Activated CD4-positive, alpha-beta T cell treated with anti-CD3 and anti-CD28 coated beads, Interleukin-2, Interleukin-6, amounts not matched to agents 100 ng/mL and 50 ng/mL, durations not matched to agents 16 hours and 8 hours (primary cell): Measurements from ENCODE around the gene NIN.
"Not testable (repeated sequence)": the region's sequence is repeated elsewhere in the genome, so short reads cannot be mapped to it uniquely, and the experiment has no call there.

Experiments
- DNase-seq: peaks from one replicate; pipeline ENCODE4 v3.0.0-alpha.2; 2020

NIN gene

DNA sequence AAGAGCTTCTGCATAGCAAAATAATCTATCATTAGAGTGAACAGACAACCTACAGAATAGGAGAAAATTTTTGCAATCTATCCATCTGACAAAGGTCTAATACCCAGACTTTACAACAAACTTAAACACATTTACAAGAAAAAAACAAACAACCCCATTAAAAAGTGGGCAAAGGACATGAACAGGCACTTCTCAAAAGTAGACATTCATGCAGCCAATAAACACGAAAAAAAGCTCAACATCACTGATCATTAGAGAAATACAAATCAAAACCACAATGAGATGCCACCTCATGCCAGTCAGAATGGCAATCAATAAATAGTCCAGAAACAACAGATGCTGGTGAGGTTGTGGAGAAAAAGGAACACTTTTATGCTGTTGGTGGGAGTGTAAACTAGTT, 15.9 kb downstream of the NIN start:
- DNase-seq: not testable (repeated sequence)

DNA sequence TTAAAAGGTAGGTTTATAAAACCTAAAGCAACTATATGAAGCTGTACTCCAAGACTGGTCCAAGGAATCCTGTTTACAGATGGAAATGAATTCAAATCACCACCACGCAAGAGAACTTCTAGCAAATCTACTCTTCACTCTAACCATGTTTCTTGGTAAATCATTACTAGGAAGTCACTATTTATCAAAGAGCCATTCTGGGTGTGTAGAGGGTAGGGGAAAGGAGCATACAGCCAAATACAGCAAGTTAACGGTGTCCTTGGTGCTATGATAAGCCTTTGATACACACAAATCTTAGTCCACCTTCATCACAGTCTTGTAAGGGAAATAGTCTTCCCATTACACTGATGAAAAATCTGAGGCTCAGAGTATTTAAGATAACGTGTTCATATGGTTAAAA, 16.8 kb downstream of the NIN start:
- no peak for DNase-seq

DNA sequence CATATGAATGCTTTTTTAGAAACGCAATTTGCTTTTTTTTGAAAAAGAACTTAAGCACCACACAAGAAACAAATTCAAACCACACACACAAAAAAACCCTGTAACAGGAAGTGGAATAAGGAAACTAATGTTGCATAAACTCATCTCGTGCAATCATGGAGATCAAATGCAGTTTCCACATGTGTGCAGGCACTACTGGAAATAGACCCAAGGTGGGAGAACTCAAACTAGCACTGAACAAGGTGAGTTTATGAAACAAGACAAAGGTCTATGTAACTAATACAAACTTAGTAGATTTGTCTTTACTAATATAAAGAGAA, 17.5 kb downstream of the NIN start:
- DNase-seq: peak; percentile 45

DNA sequence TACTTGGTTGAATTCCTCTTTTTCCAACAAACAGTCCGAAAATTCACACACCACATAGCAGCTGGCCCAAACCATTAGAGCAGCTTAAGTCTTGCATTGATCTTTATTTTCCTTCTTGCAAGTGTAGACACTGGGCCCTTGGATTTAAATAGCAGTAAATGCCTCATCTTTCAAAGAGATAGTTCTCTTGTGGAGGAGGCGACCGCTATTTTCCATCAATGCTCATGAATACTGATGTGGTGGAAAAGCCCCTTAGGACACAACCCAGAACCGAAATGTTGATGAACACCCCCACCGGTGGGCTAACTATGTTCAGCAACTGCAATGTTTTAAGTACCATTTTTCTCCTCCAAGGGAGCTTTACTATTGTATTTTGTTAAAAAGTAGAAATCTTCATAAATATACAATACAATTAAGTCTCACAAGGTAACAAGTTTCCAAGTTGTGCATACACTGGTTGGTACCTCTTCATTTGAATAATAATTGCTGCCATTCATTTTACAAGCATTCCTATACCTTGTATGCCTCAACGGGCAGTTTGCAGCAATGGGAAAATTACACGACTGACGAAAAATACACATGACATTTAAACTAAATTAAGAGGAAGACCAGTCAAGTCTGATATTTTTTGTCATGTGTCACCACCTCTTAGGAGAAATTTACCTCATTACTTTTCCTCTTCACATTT, 18.0 kb downstream of the NIN start:
- DNase-seq: no peak

DNA sequence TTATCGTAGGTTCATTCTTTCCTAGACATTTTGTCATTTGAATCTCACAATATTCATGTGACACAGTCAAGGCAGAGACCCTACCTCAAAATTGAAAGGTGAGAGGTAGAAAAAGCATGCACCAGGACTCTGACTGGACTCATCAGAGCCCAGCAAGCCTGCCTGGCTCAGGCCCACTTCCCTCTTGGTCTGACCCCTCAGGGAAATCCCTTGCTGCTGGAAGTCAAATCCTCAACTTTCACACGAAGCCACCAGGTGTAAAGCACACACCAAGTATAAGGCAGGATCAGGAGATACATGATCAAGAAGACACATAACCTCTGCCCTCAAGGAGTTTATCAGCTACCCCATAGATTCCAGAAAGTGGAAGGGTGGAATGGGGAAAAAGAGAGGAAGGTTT, 18.8 kb downstream of the NIN start:
- no peak for DNase-seq

DNA sequence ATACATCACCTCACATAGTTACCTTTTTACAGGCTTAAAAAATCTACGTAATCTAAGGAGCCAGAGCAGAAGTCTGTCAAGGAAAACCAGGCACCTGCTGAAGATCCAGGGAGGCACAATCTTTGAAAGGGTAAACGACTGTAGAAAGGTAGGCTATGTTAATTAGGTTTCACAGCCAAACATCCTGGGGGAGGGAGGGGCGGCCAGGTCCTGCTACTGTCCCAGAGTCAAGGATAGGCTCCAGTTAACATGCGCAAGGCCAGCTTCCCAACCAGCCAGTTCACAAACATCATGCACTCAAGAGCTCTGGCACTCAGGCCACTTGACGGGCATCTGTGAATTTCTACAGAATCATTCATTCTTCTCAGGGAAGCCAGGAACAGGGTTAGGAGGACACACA, 22.9 kb downstream of the NIN start:
- DNase-seq: no peak

DNA sequence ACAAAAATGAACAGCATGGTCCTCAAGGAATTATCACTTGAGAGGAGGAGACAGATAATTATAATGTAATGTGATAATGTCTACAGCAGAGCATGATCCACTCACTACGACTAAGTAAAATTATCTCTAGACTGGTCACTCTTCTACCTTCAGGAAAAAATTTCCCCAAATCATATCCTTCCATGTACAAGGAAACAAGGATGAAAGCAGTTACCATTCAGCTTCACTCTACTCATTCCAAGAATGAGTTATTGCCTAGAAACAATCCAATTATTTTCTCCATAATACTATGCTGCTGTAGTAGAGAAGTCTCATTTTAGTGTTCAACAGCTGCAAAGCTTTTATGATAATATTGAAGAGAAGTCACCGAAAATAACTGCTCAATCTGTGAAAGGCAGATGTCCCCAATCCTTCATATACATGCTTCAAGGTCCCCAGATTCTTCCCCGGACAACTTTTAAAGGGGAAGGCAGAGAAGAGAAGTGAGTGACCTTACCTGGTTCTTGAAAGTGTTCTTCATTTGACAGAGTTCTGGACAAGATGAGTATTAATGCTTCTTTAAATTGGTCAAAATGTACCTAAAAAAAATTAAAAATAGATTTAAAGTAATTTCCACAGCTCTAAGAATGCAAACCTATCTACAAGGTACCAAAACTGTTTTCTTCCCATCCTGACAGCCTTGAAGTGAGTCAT, 24.6 kb downstream of the NIN start:
- DNase-seq: no peak

DNA sequence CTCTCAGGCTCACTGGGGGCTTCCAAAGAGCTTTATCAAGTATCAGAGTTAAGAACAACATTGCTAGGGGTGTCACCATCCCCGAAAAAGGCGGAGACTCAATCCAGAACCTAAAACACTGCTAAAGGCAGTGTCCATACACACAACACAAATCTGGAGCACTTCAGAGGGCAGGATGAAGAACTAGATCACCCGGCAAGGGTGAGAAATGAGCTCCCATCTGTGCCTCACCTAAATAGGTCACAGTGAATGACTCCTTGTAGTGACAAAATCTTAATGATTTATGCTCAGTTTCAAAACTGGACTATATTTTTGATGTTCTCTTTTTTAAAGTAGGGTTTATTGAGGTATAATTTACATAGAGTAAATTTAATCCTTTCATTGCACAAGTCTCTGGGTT, 25.6 kb downstream of the NIN start:
- no peak for DNase-seq

DNA sequence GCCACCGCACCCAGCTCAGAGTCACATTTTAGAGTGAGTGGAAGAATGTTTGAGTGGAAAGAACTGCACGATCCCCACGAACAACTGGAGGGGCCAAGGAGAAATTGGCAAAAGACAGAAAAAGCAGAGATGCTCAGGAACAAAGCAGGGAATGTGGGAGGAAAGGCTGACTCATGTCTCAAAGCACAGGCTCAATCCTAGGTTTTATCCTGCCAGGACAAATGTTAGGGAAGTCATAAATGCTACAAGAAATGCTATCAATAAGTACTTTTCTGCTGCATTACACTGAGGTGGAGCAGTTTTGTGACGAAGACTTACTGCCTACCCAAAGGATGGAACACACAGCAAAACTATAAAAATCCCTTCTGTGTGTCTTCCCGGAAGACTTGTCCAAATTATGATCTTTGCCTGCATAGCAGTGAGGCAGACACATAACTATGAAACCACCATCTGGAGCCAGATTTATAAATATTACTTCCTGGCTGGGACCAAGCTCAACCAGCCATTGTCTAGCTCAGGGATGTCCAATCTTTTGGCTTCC, 26.7 kb downstream of the NIN start:
- DNase-seq: no peak

DNA sequence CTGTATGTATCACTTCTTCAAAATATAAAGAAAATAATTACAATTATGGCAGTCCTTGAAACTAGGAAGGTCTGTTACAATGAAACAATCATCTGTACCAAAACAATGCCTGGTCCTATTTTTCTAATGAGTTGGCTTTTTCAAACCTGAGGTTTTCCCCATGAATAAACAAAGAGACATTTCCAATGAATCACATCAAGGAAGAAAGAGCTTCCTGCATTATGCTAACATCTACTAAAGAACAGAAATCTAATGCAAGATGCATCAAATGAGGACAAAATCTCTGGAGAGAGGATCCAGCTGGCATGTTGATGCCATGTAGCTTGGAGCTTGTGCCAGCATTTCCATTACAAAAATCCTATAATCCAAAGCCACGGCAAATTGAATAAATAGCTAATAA, 29.3 kb downstream of the NIN start:
- DNase-seq: no peak

DNA sequence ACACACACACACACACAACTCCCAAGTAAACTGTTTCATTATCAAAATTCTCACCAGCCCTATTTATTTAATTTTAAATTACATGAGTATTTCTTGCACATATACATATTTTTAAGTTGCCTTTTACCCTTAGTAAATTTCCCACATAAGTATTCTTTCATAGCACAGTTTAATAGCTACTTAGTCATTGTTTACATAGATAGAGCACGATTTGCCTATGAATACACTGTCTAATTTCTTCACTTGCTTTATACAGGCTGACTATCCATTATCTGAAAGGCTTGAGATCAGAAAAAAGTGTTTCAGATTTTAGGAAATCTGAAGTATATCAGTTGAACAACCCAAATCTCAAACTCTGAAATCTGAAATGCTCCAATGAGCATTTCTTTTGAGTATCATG, 30.9 kb downstream of the NIN start:
- no peak for DNase-seq

DNA sequence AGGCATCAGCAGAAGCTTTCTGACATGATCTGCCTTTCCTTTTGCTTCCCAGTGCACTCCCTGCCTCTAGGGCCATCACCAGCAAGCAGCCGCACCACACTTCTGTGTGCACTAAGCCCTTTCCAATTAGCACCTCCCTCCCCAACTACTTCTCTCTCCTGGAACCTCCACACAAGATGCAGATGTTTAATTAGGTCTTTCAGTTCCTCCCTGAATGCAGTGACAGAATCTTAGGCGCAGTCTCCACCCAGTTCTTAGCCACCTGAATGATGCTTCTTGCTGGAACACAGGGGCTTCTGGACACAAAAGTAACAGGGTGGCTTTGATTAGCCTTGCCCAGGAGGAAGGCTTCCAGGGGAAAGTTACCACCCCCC, 32.9 kb downstream of the NIN start:
- no peak for DNase-seq

DNA sequence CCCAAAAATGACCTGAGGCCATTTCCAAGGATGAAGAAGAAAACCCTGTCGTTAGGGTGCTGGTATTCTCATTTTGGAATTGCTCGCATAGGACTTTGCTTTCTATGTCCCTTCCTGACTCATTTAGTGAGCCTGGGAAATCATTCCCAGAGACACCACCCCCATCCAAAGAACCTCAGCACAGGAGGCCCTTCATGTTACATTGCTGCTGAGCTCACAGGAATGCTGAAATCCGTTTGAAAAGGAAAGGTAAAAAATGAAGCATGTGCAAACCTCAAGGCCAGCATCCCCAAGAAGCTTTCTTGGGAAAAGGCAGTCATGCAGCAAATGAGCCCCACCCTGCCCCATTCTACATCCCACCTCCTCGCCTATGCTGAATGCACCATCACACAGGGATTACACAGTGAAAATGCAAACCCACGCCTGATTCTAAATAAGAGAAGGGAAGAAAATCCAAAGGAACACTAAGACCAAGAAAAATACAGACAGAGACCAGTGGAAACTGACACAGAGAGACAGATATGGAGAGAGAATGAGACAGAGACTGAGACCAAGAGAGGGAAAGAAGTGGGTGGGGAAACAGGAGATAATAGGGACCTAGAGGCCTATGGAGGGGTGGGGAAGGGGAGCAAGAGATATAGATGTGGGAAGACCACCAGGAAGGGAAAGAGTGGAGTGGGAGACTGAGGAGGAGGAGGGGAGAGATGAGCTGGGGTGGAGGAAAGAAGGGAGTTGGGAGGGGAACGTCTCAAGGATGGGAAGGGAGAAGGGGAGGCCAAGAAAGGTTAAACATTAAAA, 33.5 kb downstream of the NIN start:
- DNase-seq: no peak

DNA sequence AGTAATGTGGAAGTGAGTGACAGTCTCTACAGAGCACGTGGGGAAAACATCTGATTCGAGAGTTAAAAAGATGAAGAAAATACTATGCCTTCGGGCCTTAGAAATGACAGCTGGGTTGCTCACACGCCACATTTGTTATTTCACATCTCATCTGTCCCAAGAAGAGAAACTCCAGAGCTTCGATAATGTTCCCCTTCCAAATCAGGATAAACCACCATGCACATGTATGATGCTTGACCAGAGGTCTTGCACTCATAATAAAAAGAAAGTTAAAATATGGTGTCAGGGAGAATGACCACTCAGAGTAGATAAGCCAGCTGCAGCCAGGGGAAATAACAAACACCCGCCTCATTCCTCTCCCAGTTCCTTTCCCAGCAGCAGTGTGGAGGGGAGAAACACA, 34.6 kb downstream of the NIN start:
- DNase-seq: no peak

DNA sequence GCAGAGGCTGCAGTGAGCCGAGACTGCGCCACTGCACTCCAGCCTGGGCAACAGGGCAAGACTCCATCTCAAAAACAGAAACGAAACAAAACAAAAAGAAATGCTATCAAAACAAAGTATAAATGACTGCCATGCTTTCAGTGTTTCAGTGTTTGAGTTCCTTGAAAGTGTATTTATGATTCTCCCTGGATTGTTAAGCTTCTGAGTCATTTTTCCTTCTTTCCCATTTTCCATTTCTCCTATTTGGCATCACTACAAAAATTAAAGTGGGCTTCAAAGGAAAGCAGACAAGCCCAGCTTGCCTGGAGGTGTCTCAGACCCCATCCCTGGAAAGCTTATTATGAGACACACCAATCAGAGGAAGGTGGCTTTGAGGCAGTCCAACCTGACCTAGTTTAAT, 35.1 kb downstream of the NIN start:
- no peak for DNase-seq

DNA sequence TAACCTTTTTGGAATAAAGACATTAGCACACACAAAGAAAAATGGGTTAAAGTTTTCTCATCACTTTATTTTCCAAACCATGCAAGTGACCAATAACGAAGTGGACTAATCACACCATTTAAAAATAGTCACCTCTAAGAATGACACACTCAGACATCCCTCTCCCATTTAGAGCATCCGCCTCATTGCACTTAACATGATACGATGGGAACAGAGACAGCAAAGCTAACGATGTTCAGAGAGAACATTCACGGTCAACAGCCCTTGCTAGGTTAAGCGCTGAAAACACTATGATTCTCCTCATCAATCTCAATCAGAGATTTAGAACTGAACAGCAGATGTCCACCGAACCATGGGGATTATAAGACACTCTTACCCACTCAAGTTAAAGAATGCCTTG, 35.8 kb downstream of the NIN start:
- DNase-seq: no peak

DNA sequence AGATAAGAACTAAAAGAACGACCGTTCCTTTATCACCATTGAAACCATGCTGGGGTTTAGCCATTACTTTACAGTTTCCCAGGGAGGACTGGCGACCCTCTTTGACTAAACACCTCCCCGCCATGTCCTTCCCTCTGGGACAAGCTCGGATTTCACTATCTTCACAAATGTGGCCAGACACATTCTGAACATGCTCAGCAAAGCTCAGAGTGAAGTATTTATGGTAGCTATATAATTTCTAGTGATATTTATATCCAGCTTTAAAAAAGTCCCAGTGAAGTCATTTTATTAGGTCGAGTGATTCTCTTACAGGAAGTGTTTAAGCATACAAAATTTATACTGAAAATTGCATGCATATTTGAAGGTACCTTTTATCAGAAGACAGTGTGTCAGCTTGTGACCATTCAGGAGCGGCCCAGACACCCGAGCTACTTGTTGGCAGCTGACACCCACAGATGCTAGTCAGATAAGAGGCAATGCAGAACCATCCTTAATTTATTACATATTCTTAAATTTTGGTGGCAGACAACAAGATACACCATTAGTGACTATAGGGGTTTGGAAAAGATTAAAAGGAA, 36.8 kb downstream of the NIN start:
- no peak for DNase-seq

DNA sequence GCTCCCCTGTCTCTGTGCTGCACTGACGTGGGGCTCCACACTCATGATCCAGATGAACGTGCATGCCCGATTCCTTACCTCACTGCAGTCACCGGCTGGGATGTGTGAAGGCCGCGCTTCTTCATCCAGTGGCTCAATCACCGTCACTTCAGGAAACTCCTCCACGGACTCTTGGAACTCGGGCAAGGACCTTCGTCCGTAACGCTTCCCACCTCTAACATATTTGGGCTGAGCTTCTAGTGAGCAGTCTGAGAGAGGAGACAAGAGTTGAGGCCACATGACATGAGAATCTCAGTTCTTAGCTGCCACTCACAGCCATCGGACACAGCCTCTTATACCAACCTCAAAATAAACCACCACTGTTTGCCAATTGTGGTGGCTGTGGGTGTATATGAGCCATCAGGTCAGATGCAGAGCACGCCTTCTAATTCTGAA, 38.3 kb downstream of the NIN start:
- DNase-seq: no peak

DNA sequence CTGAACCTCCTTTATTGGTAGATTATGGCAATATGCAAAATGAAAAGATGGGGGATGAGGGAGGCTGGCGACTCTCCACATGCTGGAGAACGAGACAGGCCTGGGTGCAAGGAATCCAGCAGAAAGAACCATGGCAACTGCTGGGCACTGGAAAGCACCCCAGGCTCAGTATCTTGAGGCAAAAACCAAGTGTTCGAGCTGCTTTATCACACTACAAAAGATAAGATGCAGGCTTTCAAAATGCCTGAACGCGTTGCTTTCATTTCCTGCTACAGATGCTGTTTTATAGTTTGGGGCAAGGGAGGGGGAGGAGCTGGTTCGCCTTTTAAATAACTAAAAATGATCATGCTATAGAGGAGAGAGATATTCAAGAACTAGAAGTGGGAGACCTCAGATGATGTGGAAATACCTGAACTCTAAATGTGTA, 38.9 kb downstream of the NIN start:
- peak; percentile 15 for DNase-seq

DNA sequence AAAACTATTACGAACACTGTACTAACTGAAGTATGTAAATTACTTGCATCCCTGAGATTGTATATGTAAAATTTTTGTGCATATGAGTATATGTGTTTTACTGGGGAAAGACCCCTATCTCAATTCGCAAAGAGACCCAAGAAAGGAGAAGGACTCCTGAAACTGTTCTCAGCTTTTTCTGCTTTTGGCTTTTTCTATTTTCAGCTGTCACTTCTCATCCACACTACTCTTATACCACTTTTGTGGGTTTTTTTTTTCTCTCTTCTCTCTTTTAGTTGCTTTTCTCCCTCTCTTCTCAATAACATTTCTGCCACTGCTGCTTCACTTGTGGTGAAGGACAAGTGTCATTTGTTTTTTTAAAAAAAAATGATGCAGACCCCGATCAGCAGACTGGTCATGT, 39.8 kb downstream of the NIN start:
- DNase-seq: no peak

DNA sequence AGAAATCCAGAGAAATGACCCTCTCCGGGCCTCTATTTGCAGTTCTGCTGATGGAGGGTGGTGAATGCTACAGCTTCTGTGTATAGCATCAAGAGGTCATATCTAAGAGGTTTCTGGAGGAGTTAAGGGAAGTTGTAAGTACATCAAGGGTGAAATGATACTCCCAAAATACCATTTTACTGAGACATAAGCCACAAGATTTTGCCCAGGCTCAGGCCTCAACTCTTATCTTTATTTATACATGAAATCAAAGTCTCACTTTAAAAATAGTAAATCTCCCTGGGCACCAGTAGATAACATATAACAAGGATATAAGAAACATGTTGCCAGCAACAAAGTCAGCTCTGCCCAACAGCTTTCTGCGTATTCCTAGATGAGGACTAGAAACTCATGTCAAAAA, 40.4 kb downstream of the NIN start:
- DNase-seq: no peak

DNA sequence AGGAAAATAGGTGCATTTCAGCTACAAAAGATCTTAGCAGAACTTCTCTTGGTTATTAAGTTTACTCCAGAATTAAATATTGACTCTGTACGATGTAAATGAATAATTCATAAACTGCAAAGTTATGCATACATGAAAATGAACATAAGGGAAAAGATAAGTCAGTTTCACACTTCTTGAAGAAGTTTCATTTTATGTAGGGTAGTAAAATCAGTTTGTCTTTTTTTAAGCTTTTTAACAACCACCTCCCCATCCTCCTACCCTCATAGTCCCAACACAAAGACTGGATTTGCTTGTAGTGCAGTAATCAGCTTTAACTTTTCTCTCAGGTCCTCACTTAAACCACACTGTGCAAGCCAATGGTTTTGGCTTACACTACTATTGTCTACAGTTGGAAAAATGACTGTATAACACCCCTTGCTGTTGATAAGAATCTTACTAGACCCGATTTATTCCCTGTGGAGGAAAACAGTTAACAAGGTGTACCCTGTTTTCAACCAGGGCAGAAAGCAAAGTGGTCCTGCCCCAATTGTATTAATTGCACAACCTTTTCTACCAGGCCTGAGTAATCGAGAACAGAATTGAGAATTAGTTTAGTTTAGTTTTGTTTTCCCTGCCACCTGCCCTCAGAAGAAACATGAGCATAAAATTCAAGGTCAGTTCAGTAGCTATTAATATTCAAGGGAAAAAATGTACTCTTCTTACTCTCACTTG, 44.1 kb downstream of the NIN start:
- DNase-seq: peak; percentile 38

DNA sequence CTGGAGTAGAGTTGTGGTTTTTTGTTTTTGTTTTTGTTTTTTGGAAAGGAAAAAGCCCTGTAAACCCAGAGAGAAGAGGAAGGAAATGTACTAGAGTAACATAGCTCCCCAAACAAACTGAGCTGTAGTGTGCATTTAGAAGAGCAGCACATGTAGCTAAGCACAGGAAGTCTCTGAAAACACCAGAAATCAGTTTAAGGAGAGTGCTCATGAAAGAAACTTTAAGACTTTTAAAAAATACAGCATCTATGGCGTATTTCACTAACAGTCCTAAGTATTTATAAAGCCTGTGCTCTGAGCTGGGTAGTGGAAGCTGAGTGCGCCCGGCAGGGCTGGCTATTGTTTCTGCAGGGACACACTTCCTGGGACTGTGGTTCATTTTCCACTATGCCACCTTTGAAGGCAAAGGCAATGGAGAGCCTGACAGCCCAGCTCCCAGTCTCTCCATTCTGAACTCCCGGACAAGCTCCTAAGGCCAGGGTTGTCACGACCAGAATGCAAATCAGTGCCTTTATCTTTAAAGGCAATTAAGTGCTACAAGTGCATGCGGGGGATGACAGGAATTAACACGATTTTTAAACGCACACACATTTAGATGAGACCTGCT, 45.4 kb downstream of the NIN start:
- no peak for DNase-seq
